ENCODE data around the gene IER3. TPM values are rescaled to one million over a fixed set of nuclear protein-coding genes. Genes with fewer than 3 reads are reported as not detected.

The IER3 gene
- total and polyA plus RNA-seq, 2 of the 13 experiments (the other 11 are each of a cell fraction or from before 2014, with no cell fraction given) = 51.1 to 131 TPM

DNA sequence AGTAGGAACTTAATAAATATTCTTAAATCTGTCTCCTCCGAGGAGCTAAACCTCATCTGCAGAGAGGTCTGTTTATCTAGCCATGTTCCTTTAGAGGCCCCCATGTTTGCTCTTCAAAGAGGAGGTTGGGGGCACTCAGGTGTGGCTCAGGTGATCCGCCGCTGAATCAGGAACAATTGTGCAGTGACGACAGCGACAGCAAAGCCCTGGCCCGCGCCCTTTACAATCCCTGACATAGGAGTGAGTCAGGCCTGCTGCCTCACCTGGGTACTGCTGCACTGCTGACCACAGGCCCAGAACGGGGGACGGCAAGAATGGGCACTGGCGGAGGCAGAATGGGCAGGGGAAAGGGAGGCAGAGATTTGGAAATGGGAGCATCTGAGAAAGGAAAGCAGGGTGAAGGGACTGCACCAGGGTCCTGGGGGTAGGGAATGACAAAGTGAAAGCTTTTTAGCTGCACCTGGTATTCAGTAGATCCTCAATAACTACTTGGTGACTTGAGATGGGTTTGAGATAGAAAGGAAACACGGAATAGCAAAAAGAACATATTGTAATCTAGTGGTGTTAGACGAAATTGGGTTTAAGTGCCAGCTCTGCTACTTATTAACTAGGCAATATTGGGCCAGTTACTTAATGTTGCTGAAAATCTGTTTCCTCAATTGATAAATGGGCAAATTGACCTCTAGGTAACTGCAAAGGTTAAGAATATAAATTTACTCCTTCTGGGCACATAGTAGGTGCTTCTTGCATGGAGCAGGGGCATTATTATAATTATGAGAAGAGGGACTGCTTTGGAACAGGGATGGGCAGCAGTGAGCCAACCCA, 5.4 kb upstream of the IER3 start (continued):
- peak; percentile 72; the same call in 1 of the 2 replicates for TF ChIP-seq PITX1 (CRISPR knock-in tag; IDR thresholded peaks at IDR 0.05)
- no peak for TF ChIP-seq TOPORS (CRISPR knock-in tag; IDR thresholded peaks at IDR 0.05)
- TF ChIP-seq MTA1 (CRISPR knock-in tag; IDR thresholded peaks at IDR 0.05; ENCODE audit: borderline replicate concordance) = peak; percentile 49; the same call in 1 of the 2 replicates
- TF ChIP-seq, protein P1, sequence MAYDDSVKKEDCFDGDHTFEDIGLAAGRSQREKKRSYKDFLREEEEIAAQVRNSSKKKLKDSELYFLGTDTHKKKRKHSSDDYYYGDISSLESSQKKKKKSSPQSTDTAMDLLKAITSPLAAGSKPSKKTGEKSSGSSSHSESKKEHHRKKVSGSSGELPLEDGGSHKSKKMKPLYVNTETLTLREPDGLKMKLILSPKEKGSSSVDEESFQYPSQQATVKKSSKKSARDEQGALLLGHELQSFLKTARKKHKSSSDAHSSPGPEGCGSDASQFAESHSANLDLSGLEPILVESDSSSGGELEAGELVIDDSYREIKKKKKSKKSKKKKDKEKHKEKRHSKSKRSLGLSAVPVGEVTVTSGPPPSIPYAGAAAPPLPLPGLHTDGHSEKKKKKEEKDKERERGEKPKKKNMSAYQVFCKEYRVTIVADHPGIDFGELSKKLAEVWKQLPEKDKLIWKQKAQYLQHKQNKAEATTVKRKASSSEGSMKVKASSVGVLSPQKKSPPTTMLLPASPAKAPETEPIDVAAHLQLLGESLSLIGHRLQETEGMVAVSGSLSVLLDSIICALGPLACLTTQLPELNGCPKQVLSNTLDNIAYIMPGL (CRISPR knock-in tag; IDR thresholded peaks at IDR 0.05; ENCODE audit: borderline replicate concordance in 1 of 2, low read depth in 1 of 2) = 0 out of 4 replicates have a peak, but pooled peaks of 1 of the 2 experiments have one; percentile 10
- no peak for TF ChIP-seq ZNF264 (CRISPR knock-in tag; IDR thresholded peaks at IDR 0.05)
- TF ChIP-seq ZNF501 (CRISPR knock-in tag; IDR thresholded peaks at IDR 0.05) = peak; percentile 87
- TF ChIP-seq, protein P2, sequence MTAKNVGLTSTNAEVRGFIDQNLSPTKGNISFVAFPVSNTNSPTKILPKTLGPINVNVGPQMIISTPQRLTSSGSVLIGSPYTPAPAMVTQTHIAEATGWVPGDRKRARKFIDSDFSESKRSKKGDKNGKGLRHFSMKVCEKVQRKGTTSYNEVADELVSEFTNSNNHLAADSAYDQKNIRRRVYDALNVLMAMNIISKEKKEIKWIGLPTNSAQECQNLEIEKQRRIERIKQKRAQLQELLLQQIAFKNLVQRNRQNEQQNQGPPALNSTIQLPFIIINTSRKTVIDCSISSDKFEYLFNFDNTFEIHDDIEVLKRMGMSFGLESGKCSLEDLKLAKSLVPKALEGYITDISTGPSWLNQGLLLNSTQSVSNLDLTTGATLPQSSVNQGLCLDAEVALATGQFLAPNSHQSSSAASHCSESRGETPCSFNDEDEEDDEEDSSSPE (CRISPR knock-in tag; IDR thresholded peaks at IDR 0.05) = no peak
- TF ChIP-seq SRY (CRISPR knock-in tag; IDR thresholded peaks at IDR 0.05) = no peak; the same call in 1 of the 2 replicates
- no peak; the same call in 1 of the 2 replicates for TF ChIP-seq ZNF350 (CRISPR knock-in tag; IDR thresholded peaks at IDR 0.05; ENCODE audit: borderline replicate concordance, low read depth)
- TF ChIP-seq ZBTB1 (CRISPR knock-in tag; IDR thresholded peaks at IDR 0.05; ENCODE audit: borderline replicate concordance) = no peak
- TF ChIP-seq, protein P3, sequence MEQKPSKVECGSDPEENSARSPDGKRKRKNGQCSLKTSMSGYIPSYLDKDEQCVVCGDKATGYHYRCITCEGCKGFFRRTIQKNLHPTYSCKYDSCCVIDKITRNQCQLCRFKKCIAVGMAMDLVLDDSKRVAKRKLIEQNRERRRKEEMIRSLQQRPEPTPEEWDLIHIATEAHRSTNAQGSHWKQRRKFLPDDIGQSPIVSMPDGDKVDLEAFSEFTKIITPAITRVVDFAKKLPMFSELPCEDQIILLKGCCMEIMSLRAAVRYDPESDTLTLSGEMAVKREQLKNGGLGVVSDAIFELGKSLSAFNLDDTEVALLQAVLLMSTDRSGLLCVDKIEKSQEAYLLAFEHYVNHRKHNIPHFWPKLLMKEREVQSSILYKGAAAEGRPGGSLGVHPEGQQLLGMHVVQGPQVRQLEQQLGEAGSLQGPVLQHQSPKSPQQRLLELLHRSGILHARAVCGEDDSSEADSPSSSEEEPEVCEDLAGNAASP (CRISPR knock-in tag; IDR thresholded peaks at IDR 0.05; ENCODE audit: borderline replicate concordance) = 0 out of 2 replicates have a peak, but pooled peaks have one; percentile 1
- TF ChIP-seq, protein P4, sequence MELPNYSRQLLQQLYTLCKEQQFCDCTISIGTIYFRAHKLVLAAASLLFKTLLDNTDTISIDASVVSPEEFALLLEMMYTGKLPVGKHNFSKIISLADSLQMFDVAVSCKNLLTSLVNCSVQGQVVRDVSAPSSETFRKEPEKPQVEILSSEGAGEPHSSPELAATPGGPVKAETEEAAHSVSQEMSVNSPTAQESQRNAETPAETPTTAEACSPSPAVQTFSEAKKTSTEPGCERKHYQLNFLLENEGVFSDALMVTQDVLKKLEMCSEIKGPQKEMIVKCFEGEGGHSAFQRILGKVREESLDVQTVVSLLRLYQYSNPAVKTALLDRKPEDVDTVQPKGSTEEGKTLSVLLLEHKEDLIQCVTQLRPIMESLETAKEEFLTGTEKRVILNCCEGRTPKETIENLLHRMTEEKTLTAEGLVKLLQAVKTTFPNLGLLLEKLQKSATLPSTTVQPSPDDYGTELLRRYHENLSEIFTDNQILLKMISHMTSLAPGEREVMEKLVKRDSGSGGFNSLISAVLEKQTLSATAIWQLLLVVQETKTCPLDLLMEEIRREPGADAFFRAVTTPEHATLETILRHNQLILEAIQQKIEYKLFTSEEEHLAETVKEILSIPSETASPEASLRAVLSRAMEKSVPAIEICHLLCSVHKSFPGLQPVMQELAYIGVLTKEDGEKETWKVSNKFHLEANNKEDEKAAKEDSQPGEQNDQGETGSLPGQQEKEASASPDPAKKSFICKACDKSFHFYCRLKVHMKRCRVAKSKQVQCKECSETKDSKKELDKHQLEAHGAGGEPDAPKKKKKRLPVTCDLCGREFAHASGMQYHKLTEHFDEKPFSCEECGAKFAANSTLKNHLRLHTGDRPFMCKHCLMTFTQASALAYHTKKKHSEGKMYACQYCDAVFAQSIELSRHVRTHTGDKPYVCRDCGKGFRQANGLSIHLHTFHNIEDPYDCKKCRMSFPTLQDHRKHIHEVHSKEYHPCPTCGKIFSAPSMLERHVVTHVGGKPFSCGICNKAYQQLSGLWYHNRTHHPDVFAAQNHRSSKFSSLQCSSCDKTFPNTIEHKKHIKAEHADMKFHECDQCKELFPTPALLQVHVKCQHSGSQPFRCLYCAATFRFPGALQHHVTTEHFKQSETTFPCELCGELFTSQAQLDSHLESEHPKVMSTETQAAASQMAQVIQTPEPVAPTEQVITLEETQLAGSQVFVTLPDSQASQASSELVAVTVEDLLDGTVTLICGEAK (IDR thresholded peaks at IDR 0.05) = no peak
- TF ChIP-seq, protein P4 (CRISPR knock-in tag; IDR thresholded peaks at IDR 0.05) = peak; percentile 28; the same call in 1 of the 2 replicates
- 0 out of 2 replicates have a peak, but pooled peaks have one; percentile 10 for TF ChIP-seq HOXA5 (CRISPR knock-in tag; IDR thresholded peaks at IDR 0.05)
